ENCODE data around the gene GOLGA6L4. TPM values are rescaled to one million over a fixed set of nuclear protein-coding genes. Genes with fewer than 3 reads are reported as not detected.

The GOLGA6L4 gene, protein sequence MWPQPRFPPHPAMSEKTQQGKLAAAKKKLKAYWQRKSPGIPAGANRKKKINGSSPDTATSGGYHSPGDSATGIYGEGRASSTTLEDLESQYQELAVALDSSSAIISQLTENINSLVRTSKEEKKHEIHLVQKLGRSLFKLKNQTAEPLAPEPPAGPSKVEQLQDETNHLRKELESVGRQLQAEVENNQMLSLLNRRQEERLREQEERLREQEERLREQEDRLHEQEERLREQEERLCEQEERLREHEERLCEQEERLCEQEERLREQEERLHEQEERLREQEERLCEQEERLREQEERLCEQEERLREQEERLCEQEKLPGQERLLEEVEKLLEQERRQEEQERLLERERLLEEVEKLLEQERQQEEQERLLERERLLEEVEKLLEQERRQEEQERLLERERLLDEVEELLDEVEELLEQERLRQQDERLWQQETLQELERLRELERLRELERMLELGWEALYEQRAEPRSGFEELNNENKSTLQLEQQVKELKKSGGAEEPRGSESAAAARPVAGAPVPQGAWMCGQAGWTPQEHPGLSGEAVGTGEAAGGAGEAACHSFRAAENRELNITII
- 0.37 and 0.43 TPM in 2 replicates for total RNA-seq

DNA sequence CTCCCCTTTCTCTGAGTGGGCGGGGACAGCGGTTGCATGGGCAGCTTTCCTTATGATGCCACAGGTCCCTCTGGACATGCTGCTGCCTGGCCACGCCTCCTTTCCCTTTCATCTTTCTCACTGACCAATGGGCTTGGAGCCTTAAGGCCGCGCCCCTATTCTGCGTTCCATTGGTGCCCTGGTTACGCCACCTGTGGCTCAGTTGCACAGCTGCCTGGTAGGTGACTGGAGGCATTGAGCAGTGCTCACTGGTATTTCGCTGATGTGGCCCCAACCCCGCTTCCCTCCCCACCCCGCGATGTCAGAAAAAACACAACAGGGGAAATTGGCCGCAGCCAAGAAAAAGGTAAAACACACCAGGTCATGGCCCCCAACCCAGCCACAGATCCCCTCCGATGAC, at the start of gene GOLGA6L4:
TSS of gene GOLGA6L4 (plus strand) at position 201 of the 400 bp plus-strand sequence. CDS start at position 263, 62 bp downstream.

